Loucy (cell line): ENCODE measurements around the gene GALNT3.

Source experiments
- H2AFZ ChIP-seq: fragments of 200-600 bp; sonication (generic); 2 replicates; pipeline ENCODE4 v1.6.0; 2016; ENCODE audit warnings: antibody characterized with exemption, mild to moderate bottlenecking, low read length, moderate library complexity
- H3F3A ChIP-seq: fragments of 200-600 bp; 2 replicates; pipeline ENCODE4 v1.6.0; 2016; ENCODE audit warnings: antibody characterized with exemption, low read depth, mild to moderate bottlenecking
- H3K27me3 ChIP-seq: fragments of 200-600 bp; sonication (generic); 2 replicates; pipeline ENCODE4 v1.6.1; 2014; ENCODE audit warnings: low read length, mild to moderate bottlenecking; ENCODE audit not compliant: insufficient read depth, poor library complexity, severe bottlenecking
- H3K36me3 ChIP-seq: fragments of 200-600 bp; sonication (generic); 2 replicates; pipeline ENCODE4 v1.6.1; 2016; ENCODE audit warnings: low read length; ENCODE audit not compliant: insufficient read depth
- H3K4me1 ChIP-seq: fragments of 200-600 bp; sonication (generic); 2 replicates; pipeline ENCODE4 v1.5.1; 2014; ENCODE audit warnings: low read length, mild to moderate bottlenecking; ENCODE audit not compliant: insufficient read depth, poor library complexity, severe bottlenecking
- H3K4me2 ChIP-seq: fragments of 200-600 bp; sonication (generic); 2 replicates; pipeline ENCODE4 v1.6.0; 2014; ENCODE audit warnings: antibody characterized with exemption, low read length, low read depth, mild to moderate bottlenecking; ENCODE audit not compliant: poor library complexity, severe bottlenecking
- H3K4me3 ChIP-seq: fragments of 200-600 bp; sonication (generic); 2 replicates; pipeline ENCODE4 v1.5.1; 2014; ENCODE audit warnings: low read length, mild to moderate bottlenecking, mixed read lengths; ENCODE audit not compliant: poor library complexity, severe bottlenecking
- H3K79me2 ChIP-seq: fragments of 200-600 bp; sonication (generic); 2 replicates; pipeline ENCODE4 v1.6.1; 2014; ENCODE audit warnings: low read length; ENCODE audit not compliant: insufficient read depth
- H3K9ac ChIP-seq: fragments of 200-600 bp; sonication (generic); 2 replicates; pipeline ENCODE4 v1.6.0; 2014; ENCODE audit warnings: mild to moderate bottlenecking, low read depth, low read length, moderate library complexity; ENCODE audit not compliant: poor library complexity, severe bottlenecking
- H3K9me2 ChIP-seq: fragments of 200-600 bp; sonication (generic); replicated peaks from 2 replicates; pipeline ENCODE4 v1.6.1; 2016; ENCODE audit warnings: low read depth, low read length, mixed read lengths
- H3K9me3 ChIP-seq: fragments of 200-600 bp; sonication (generic); 2 replicates; pipeline ENCODE4 v1.6.1; 2014; ENCODE audit warnings: mild to moderate bottlenecking, antibody characterized with exemption, low read length, low read depth; ENCODE audit not compliant: insufficient read depth
- H4K20me1 ChIP-seq: fragments of 200-600 bp; sonication (generic); 2 replicates; pipeline ENCODE4 v1.6.0; 2014; ENCODE audit warnings: antibody characterized with exemption, low read length, mild to moderate bottlenecking; ENCODE audit not compliant: insufficient read depth, poor library complexity, severe bottlenecking
- EZH2phosphoT487 ChIP-seq: fragments of 200-600 bp; IDR thresholded peaks from 2 replicates; pipeline ENCODE4 v1.6.1; 2018; ENCODE audit warnings: antibody characterized with exemption, mild to moderate bottlenecking, moderate library complexity, borderline replicate concordance
- TF ChIP-seq, protein P1 (sequence below): fragments of 200-600 bp; sonication (generic); conservative IDR thresholded peaks from 2 replicates; pipeline ENCODE4 v1.5.1; 2014; ENCODE audit warnings: mild to moderate bottlenecking, antibody characterized with exemption, low read length

The GALNT3 gene

DNA sequence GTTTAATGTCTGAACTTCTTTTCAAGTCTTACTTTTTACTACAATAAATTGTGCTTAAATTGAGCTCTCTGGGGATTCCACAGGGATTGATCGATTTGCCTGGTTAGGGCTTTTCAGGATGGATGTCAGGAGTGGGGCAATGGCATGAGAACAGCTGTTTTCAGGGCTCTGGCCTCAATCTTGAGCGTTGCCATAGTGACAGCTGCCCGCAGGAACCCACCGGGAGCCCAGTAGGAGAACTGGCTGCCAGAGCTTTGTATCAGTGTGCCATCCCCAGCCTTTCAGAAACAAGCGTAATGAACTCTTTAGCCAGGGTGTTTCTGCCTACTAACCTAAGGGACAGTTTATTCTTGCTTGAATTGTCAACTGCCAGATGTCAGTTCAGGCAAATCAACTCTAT is 93.5 kb downstream of the GALNT3 start:
- no peaks in the 10 kb centered on the region for H3K27me3 ChIP-seq
- H4K20me1 ChIP-seq, result no peaks in the 10 kb centered on the region
- no peak overlapping the region for H3K4me3 ChIP-seq
- no peaks in the 10 kb centered on the region for H3K36me3 ChIP-seq
- no peaks in the 10 kb centered on the region for H3K9me2 ChIP-seq
- H3K9ac ChIP-seq, result no peak overlapping the region
- H3F3A ChIP-seq, result no peaks in the 10 kb centered on the region
- no peak overlapping the region for H3K4me2 ChIP-seq
- no peaks in the 10 kb centered on the region for H3K4me1 ChIP-seq
- TF ChIP-seq EZH2phosphoT487, result no peak
- TF ChIP-seq, protein P1, sequence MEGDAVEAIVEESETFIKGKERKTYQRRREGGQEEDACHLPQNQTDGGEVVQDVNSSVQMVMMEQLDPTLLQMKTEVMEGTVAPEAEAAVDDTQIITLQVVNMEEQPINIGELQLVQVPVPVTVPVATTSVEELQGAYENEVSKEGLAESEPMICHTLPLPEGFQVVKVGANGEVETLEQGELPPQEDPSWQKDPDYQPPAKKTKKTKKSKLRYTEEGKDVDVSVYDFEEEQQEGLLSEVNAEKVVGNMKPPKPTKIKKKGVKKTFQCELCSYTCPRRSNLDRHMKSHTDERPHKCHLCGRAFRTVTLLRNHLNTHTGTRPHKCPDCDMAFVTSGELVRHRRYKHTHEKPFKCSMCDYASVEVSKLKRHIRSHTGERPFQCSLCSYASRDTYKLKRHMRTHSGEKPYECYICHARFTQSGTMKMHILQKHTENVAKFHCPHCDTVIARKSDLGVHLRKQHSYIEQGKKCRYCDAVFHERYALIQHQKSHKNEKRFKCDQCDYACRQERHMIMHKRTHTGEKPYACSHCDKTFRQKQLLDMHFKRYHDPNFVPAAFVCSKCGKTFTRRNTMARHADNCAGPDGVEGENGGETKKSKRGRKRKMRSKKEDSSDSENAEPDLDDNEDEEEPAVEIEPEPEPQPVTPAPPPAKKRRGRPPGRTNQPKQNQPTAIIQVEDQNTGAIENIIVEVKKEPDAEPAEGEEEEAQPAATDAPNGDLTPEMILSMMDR, result no peak
- no peak overlapping the region for H2AFZ ChIP-seq
- no peaks in the 10 kb centered on the region for H3K79me2 ChIP-seq
- no peaks in the 10 kb centered on the region for H3K9me3 ChIP-seq

- Histone ChIP-seq H3K9me3 (no peaks in the 10 kb centered on the region), H3K9ac (no peak overlapping the region), H3K4me3 (no peak overlapping the region), H3K27me3 (no peaks in the 10 kb centered on the region), H2AFZ (no peak overlapping the region), H3K9me2 (no peaks in the 10 kb centered on the region), H3K36me3 (no peaks in the 10 kb centered on the region), H4K20me1 (no peaks in the 10 kb centered on the region), H3K4me2 (no peak overlapping the region), H3F3A (no peaks in the 10 kb centered on the region), H3K79me2 (no peaks in the 10 kb centered on the region), H3K4me1 (no peaks in the 10 kb centered on the region)
- TF ChIP-seq, protein P1, result no peak
- TF ChIP-seq EZH2phosphoT487, result no peak
These were observed 94.1 kb downstream of the GALNT3 start for GRCh38 chr2:165699946-165700345.

DNA sequence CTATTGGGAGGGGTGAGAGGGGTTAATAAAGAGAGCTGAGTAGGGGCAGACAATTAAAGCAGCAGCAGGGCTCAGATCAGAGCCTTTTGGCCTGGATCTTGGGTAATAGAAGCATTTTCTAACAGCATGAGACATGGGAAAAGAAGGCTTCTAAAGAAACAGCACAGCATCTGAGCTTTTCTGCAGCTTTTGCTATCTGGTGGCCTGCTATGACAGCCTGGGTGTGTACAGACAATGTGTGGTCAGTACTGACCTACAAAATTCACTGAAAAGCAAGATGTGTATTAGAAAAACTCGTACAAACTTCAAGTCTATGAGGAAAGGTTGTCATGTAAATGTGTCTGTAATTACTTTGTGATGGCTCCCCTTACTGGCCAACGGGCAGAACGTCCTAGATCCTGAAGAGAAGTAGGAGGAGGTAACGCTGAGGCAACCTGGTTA is 95.6 kb downstream of the GALNT3 start:
- no peaks in the 10 kb centered on the region for H3K9me2 ChIP-seq
- H3K79me2 ChIP-seq, result no peaks in the 10 kb centered on the region
- no peaks in the 10 kb centered on the region for H3K27me3 ChIP-seq
- peak overlapping the region; percentile 61 for H2AFZ ChIP-seq
- no peak overlapping the region for H3K4me2 ChIP-seq
- H3K9me3 ChIP-seq, result no peaks in the 10 kb centered on the region
- H3K4me3 ChIP-seq, result no peak overlapping the region
- no peaks in the 10 kb centered on the region for H3K36me3 ChIP-seq
- no peaks in the 10 kb centered on the region for H4K20me1 ChIP-seq
- TF ChIP-seq, protein P1, result peak; percentile 70
- TF ChIP-seq EZH2phosphoT487, result no peak
- no peaks in the 10 kb centered on the region for H3K4me1 ChIP-seq
- no peaks in the 10 kb centered on the region for H3F3A ChIP-seq
- H3K9ac ChIP-seq, result no peak overlapping the region
